Hematopoietic multipotent progenitor cell (in vitro differentiated cells): ENCODE data around the gene NEURL4. TPM values are rescaled to one million over a fixed set of nuclear protein-coding genes. Genes with fewer than 3 reads are reported as not detected.

Source experiments
- DNase-seq, 3 donors: peaks; one replicate each; pipeline ENCODE4 v3.0.0-alpha.2; 2011 to 2015; ENCODE audit warnings: low read depth in 2 of 3, low spot score in 2 of 3
- small RNA-seq: library from RNA; depleted of rRNA; stranded (forward); fragments of <200 nt; gene quantifications from one replicate; pipeline ENCODE3, GENCODE V24; 2012
- total RNA-seq: library from RNA; depleted of rRNA; stranded (reverse); fragments of >200 nt; gene quantifications from one replicate; pipeline ENCODE4 v1.2.3, GENCODE V29; 2012

Gene NEURL4
- total RNA-seq, 1 donor = 37.4 TPM

DNA sequence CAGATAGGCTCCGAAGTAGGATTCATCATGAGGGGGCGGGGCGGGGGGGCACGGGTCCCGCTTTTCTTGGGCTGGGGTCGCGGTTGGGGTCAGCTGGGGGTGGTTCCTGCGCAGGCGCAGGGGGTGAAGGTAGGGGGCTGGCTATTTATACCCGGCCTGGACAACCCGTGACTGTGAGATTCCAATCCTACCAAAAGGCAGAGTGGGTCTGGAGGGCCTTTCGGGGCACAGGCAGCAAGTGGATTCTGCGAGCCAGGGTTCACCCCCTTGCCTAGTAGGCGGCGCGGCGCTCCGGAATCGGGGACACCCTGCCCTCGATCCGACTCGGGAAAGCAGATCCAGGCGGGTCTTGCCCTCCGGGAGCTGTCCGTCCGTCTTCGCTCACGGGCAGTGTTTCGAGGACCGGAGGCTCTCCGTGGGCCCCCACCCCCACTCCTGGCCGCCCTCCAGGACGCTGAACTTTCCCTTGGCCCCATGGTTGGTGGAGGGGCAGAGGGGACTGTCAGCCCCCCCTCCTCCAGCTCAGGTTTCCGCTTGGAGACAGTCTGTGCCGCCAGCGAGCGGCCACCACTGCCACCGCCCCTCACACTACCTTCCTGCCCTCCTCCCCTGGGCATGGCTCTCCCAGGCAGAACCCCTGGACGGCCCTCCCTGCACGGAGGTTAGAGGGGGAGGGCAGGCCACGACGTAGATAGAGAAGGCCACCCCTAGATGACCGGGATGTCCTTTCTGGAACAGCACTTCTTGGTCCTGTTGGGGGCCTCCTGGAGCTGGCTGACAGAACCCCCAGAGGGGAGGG, 47.0 kb downstream of the NEURL4 start:
- peak in 2 of 3 donors; percentile 34 to 54 for DNase-seq

DNA sequence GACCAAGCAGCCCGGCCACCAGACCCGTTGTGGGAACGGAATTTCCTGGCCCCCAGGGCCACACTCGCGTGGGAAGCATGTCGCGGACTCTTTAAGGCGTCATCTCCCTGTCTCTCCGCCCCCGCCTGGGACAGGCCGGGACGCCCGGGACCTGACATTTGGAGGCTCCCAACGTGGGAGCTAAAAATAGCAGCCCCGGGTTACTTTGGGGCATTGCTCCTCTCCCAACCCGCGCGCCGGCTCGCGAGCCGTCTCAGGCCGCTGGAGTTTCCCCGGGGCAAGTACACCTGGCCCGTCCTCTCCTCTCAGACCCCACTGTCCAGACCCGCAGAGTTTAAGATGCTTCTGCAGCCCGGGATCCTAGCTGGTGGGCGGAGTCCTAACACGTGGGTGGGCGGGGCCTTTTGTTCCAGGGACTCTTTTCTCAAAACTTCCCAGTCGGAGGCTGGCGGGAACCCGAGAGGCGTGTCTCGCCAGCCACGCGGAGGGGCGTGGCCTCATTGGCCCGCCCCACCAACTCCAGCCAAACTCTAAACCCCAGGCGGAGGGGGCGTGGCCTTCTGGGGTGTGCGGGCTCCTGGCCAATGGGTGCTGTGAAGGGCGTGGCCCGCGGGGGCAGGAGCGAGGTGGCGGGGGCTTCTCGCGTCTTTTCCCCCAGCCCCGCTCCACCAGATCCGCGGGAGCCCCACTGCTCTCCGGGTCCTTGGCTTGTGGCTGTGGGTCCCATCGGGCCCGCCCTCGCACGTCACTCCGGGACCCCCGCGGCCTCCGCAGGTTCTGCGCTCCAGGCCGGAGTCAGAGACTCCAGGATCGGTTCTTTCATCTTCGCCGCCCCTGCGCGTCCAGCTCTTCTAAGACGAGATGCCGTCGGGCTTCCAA, 47.8 kb downstream of the NEURL4 start, which contains the start of gene SLC2A4:
SLC2A4 (plus strand) TSS at position 645 of the 879 bp plus-strand sequence; CDS start at position 862, 217 bp downstream.
- DNase-seq = peak; percentile 49 to 87 (median 87)

DNA sequence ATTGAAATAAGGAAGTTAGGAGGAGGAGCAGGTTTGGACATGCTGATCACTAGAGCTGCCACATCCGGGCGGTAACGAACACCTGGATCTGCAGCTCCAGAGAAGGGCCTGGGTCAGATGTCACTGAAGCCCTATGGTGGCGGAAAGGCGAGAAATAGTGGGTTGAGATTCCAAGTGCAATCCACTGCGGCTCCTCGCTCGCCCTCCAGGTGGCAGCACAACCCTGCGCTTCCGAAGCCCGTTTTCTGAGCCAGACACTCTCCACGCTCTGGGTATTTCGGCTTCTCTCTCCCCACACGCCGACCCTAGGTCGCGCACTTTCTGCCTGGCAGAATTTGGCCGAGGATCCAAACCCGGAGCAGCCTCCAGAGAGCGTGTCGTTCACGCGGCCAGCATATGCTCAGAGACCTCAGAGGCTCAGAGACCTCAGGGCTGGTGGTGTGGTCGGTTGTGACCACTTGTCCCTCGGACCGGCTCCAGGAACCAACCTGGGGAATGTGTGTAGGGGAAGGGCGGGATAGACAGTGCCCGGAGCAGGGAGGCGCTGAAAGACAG, 48.5 kb downstream of the NEURL4 start:
- DNase-seq = peak; percentile 74 to 93 (median 82)

DNA sequence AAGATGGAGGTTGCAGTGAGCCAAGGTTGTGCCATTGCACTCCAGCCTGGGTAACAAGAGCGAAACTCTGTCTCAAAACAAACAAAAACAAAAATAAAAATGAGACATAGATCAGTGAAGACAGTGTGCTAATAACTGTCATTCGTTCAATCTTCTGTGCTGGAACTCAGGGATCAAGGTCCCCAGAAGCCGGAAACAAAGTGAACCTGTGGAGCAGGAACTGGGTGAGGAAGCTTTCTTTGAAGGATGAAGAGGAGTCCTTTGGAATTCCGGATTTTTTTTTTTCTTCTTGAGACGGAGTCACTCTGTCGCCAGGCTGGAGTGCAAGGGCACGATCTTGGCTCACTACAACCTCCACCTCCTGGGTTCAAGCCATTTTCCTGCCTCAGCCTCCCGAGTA, 49.7 kb downstream of the NEURL4 start:
- DNase-seq = no peak

DNA sequence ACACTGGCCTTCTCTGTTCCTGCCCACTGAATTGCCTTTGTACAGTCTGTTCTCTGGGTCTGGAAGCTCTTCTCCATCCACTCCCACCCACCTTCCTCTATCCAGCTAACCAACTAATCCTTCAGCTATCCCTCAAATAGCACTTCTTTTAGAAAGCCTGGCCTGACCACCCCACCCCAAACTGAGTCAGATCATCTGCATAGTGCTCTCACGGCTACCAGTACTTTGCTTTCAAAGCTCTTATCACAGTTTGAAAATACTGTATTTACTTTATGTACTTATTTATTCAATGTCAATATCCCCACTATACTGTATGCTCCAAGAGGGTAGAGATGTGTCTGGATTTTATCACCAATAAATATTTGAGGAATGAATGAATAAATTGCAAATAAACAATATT, 62.4 kb downstream of the NEURL4 start:
- DNase-seq = no peak

Small RNAs within 50 kb of the gene (small RNA-seq; reads per million reads assigned to genes)
- gene AC026954.2 (not detected), gene RF00019 (not detected)

Other genes starting within 250 kb of the NEURL4 start
- under 0.01 TPM for gene CLEC10A, start 249.1 kb downstream of the NEURL4 start, total RNA-seq
- 0.54 TPM for gene ASGR2, start 214.5 kb downstream of the NEURL4 start, total RNA-seq
- 7.3 TPM for gene ASGR1, start 150.0 kb downstream of the NEURL4 start, total RNA-seq
- gene DLG4, start 109.5 kb downstream of the NEURL4 start, total RNA-seq = 26.9 TPM
- 191 TPM for gene ACADVL, start 109.4 kb downstream of the NEURL4 start, total RNA-seq
- 78.6 TPM for gene DVL2, start 94.8 kb downstream of the NEURL4 start, total RNA-seq
- gene PHF23, start 89.9 kb downstream of the NEURL4 start, total RNA-seq = 24.2 TPM
- 121 TPM for gene GABARAP, start 86.9 kb downstream of the NEURL4 start, total RNA-seq
- gene CTDNEP1, start 77.6 kb downstream of the NEURL4 start, total RNA-seq = 62.7 TPM
- gene ELP5, start 77.1 kb downstream of the NEURL4 start, total RNA-seq = 54.7 TPM
- 9.7 TPM for gene CLDN7, start 66.9 kb downstream of the NEURL4 start, total RNA-seq
- gene SLC2A4, start 47.6 kb downstream of the NEURL4 start, total RNA-seq = 1.9 TPM
- gene YBX2, start 34.7 kb downstream of the NEURL4 start, total RNA-seq = 0.27 TPM
- gene EIF5A, start 21.7 kb downstream of the NEURL4 start, total RNA-seq = 522 TPM
- gene GPS2, start 14.0 kb downstream of the NEURL4 start, total RNA-seq = 70.3 TPM
- gene ACAP1, start 7.2 kb upstream of the NEURL4 start, total RNA-seq = 109 TPM
- 5.1 TPM for gene KCTD11, start 22.8 kb upstream of the NEURL4 start, total RNA-seq
- gene TMEM95, start 25.8 kb upstream of the NEURL4 start, total RNA-seq = not detected
- 4.3 TPM for gene TNK1, start 51.8 kb upstream of the NEURL4 start, total RNA-seq
- gene PLSCR3, start 65.2 kb upstream of the NEURL4 start, total RNA-seq = 26.9 TPM
- gene TMEM256, start 74.8 kb upstream of the NEURL4 start, total RNA-seq = 141 TPM
- gene NLGN2, start 78.5 kb upstream of the NEURL4 start, total RNA-seq = 6.7 TPM
- not detected for gene SPEM1, start 91.0 kb upstream of the NEURL4 start, total RNA-seq
- gene SPEM2, start 96.3 kb upstream of the NEURL4 start, total RNA-seq = under 0.01 TPM
- not detected for gene SPEM3, start 99.5 kb upstream of the NEURL4 start, total RNA-seq
- 17.0 TPM for gene TMEM102, start 106.1 kb upstream of the NEURL4 start, total RNA-seq
- gene FGF11, start 110.2 kb upstream of the NEURL4 start, total RNA-seq = 0.54 TPM
- gene CHRNB1, start 115.7 kb upstream of the NEURL4 start, total RNA-seq = 26.1 TPM
- gene ZBTB4, start 150.3 kb upstream of the NEURL4 start, total RNA-seq = 17.8 TPM
- not detected for gene SLC35G6, start 152.1 kb upstream of the NEURL4 start, total RNA-seq
- 234 TPM for gene POLR2A, start 155.0 kb upstream of the NEURL4 start, total RNA-seq
- gene TNFSF12, start 219.7 kb upstream of the NEURL4 start, total RNA-seq = 11.0 TPM
- gene TNFSF13, start 229.4 kb upstream of the NEURL4 start, total RNA-seq = 15.3 TPM
- gene SENP3, start 232.6 kb upstream of the NEURL4 start, total RNA-seq = 50.1 TPM